SK-N-SH (cell line): ENCODE data around the gene SMAD4. TPM values are rescaled to one million over a fixed set of nuclear protein-coding genes. Genes with fewer than 3 reads are reported as not detected.

Experiments used
- CTCF ChIA-PET: fragments of 300-600, 350-600 bp; formaldehyde crosslinking; extraction: SDS; loops from one replicate; lab custom pipeline; 2021; lab: Yijun Ruan, JAX
- POLR2A ChIA-PET: fragments of 350-600 bp; sonication (Branson Sonifier 250); formaldehyde crosslinking; extraction: SDS; loops from one replicate; lab custom pipeline; 2020; ENCODE audit warnings: antibody characterized with exemption, inconsistent platforms; lab: Yijun Ruan, JAX
- DNase-seq: peaks from one replicate; pipeline ENCODE4 v3.0.0; 2012
- H2AFZ ChIP-seq: fragments of 200-600 bp; sonication (generic); 2 replicates; pipeline ENCODE4 v1.8.1; 2016; ENCODE audit warnings: antibody characterized with exemption, mild to moderate bottlenecking, low read depth
- H3F3A ChIP-seq: fragments of 200-600 bp; sonication (generic); replicated peaks from 2 replicates; pipeline ENCODE3; 2016; ENCODE audit warnings: antibody characterized with exemption, mild to moderate bottlenecking; ENCODE audit not compliant: insufficient read depth
- H3K27ac ChIP-seq, 2 experiments: fragments of 200-500 bp in 1 of 2; fragments of 200-600 bp in 1 of 2; sonication (Bioruptor generic) in 1 of 2; sonication (generic), shearing (Covaris generic) in 1 of 2; 2 replicates each; pipeline versions ENCODE4 v1.5.1 to v1.6.1; 2014 to 2016; ENCODE audit warnings: low read depth in 2 of 2, inconsistent platforms in 1 of 2, low read length in 1 of 2, mild to moderate bottlenecking in 1 of 2, mixed read lengths in 1 of 2
- H3K27me3 ChIP-seq: fragments of 200-600 bp; sonication (generic), shearing (Covaris generic); 2 replicates; pipeline ENCODE4 v1.6.1; 2016; ENCODE audit warnings: mixed run types; ENCODE audit not compliant: insufficient read depth
- H3K36me3 ChIP-seq, 2 experiments: fragments of 200-500 bp in 1 of 2; fragments of 200-600 bp in 1 of 2; sonication (Bioruptor generic) in 1 of 2; sonication (generic) in 1 of 2; replicated peaks in 1 of 2; 2 replicates each; pipeline versions ENCODE3 to v1.5.1; 2014 to 2016; ENCODE audit warnings: low read length in 1 of 2, mild to moderate bottlenecking in 1 of 2; ENCODE audit not compliant: insufficient read depth in 2 of 2, control insufficient read depth in 1 of 2
- H3K4me1 ChIP-seq, 2 experiments: fragments of 200-500 bp in 1 of 2; fragments of 200-600 bp in 1 of 2; sonication (Bioruptor generic) in 1 of 2; sonication (generic), shearing (Covaris generic) in 1 of 2; 2 replicates each; pipeline versions ENCODE4 v1.5.1 to v1.6.1; 2014 to 2016; ENCODE audit warnings: low read depth in 1 of 2, low read length in 1 of 2, mixed run types in 1 of 2; ENCODE audit not compliant: insufficient read depth in 2 of 2, control insufficient read depth in 1 of 2
- H3K4me2 ChIP-seq: fragments of 200-600 bp; sonication (generic), shearing (Covaris generic); 2 replicates; pipeline ENCODE4 v1.6.1; 2017; ENCODE audit warnings: mixed run types
- H3K4me3 ChIP-seq, 2 experiments: fragments of 200-500 bp in 1 of 2; fragments of 200-600 bp in 1 of 2; sonication (Bioruptor generic) in 1 of 2; sonication (generic), shearing (Covaris generic) in 1 of 2; 2 replicates each; pipeline versions ENCODE4 v1.5.1 to v1.8.1; 2014 to 2016; ENCODE audit warnings: low read depth in 2 of 2, inconsistent platforms in 1 of 2, low read length in 1 of 2, mild to moderate bottlenecking in 1 of 2, mixed read lengths in 1 of 2, moderate library complexity in 1 of 2
- H3K79me2 ChIP-seq: fragments of 200-600 bp; sonication (generic); 2 replicates; pipeline ENCODE4 v1.8.1; 2017; ENCODE audit warnings: mild to moderate bottlenecking; ENCODE audit not compliant: insufficient read depth
- H3K9ac ChIP-seq: fragments of 200-600 bp; sonication (generic); 2 replicates; pipeline ENCODE4 v1.6.1; 2017; ENCODE audit warnings: mixed run types
- H3K9me2 ChIP-seq: fragments of 200-600 bp; sonication (generic); 2 replicates; pipeline ENCODE4 v1.6.1; 2017; ENCODE audit warnings: mixed run types
- H3K9me3 ChIP-seq: fragments of 200-600 bp; sonication (generic); 2 replicates; pipeline ENCODE4 v1.6.1; 2017; ENCODE audit warnings: mixed run types, mild to moderate bottlenecking, moderate library complexity
- H4K20me1 ChIP-seq: fragments of 200-600 bp; sonication (generic); 2 replicates; pipeline ENCODE4 v1.6.1; 2017; ENCODE audit warnings: mild to moderate bottlenecking, mixed run types; ENCODE audit not compliant: insufficient read depth
- GABPA ChIP-seq: IDR thresholded peaks from 2 replicates; pipeline ENCODE4 v1.4.0; 2012; ENCODE audit warnings: low read depth, mild to moderate bottlenecking
- JUND ChIP-seq: IDR thresholded peaks from 2 replicates; pipeline ENCODE4 v1.4.0; 2012
- MAX ChIP-seq: IDR thresholded peaks from 2 replicates; pipeline ENCODE4 v1.4.0; 2012; ENCODE audit warnings: low read depth
- MXI1 ChIP-seq: IDR thresholded peaks from 2 replicates; pipeline ENCODE4 v1.6.1; 2012; ENCODE audit warnings: mild to moderate bottlenecking, low read depth, low read length, improper control_type of control experiment
- NFIC ChIP-seq: IDR thresholded peaks from 2 replicates; pipeline ENCODE4 v1.4.0; 2012; ENCODE audit warnings: borderline replicate concordance
- NRF1 ChIP-seq: IDR thresholded peaks from 2 replicates; pipeline ENCODE4 v1.6.1; 2012; ENCODE audit warnings: low read depth, mild to moderate bottlenecking, low read length
- PBX3 ChIP-seq: IDR thresholded peaks from 2 replicates; pipeline ENCODE4; 2012
- POLR2AphosphoS5 ChIP-seq: IDR thresholded peaks from 2 replicates; pipeline ENCODE4 v1.6.1; 2012; ENCODE audit warnings: low read depth, low read length
- RAD21 ChIP-seq: IDR thresholded peaks from 2 replicates; pipeline ENCODE4 v1.6.1; 2012; ENCODE audit warnings: mild to moderate bottlenecking, low read length
- TAF1 ChIP-seq: IDR thresholded peaks from 2 replicates; pipeline ENCODE4 v1.6.1; 2012; ENCODE audit warnings: low read depth, mild to moderate bottlenecking, low read length, moderate library complexity, borderline replicate concordance
- WGBS: methylation state at CpG from one replicate; pipeline ENCODE4 v1.1.6; 2017; ENCODE audit warnings: low lambda C conversion rate; 5-methylcytosine and 5-hydroxymethylcytosine counted together
- polyA plus RNA-seq, 3 experiments: library from polyadenylated mRNA; depleted of rRNA; stranded (reverse); fragments of >200 nt; gene quantifications; 2 replicates each; pipeline ENCODE4 v1.2.3, GENCODE V29; 2012

Gene SMAD4
- polyA plus RNA-seq (2012; rRNA removed) = 43.3 and 55.3 TPM in 2 replicates
- 42.6 and 52.9 TPM in 2 replicates for polyA plus RNA-seq (2012; cell fraction: cytosol; rRNA removed)
- polyA plus RNA-seq (2012; cell fraction: nucleus; rRNA removed) = 41.5 and 49.7 TPM in 2 replicates

DNA sequence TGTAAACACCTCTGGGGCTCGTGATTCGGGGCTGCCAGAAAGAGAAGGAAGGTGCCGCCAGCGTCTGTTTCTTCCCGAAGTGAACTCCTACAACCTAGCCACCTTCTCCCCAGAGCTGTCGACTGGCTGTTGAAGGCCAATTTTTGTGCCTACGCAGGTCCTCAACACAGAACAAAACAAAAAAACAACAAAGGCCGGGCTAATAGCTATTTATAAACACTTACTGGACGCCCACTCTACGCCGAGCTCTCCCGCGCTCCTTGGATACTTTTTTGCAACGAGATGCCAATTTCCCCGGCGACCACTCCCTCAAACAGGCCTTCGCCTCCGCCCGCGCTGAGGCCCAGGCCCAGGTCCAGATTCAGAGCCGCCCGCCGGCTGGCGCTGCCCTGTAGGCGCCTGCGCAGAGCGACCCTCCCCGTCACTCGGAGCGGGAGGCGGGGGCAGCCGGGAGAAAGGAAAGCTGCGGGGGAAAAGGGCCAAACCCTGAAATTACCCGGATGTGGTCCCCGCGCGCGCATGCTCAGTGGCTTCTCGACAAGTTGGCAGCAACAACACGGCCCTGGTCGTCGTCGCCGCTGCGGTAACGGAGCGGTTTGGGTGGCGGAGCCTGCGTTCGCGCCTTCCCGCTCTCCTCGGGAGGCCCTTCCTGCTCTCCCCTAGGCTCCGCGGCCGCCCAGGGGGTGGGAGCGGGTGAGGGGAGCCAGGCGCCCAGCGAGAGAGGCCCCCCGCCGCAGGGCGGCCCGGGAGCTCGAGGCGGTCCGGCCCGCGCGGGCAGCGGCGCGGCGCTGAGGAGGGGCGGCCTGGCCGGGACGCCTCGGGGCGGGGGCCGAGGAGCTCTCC, at the start of gene SMAD4:
Gene SMAD4, plus strand, starts transcription at position 520 of the 843 bp plus-strand sequence. CDS start 16,834 bp downstream, outside the sequence.
- peak; percentile 98 for DNase-seq
- peaks cover 6 to 17% of the 10 kb centered on the region in 2 experiments for H3K36me3 ChIP-seq
- H3K9ac ChIP-seq = peak within 1 kb of the TSS; percentile 76
- peak within 1 kb of the TSS; percentile 81 for H2AFZ ChIP-seq
- CTCF ChIA-PET = interaction anchor here (1.6 to 2.0 kb wide), 2 partner anchors 10 to 20 kb away, joined by 3 to 5 read pairs; no protein-coding TSS in a partner anchor
- peaks cover 13 to 24% of the 10 kb centered on the region in 2 experiments; a peak in 3 of 4 replicates for H3K4me1 ChIP-seq
- peaks cover 43% of the 10 kb centered on the region for H4K20me1 ChIP-seq
- peak within 1 kb of the TSS; percentile 83 for H3K4me2 ChIP-seq
- peaks cover 58% of the 10 kb centered on the region for H3K79me2 ChIP-seq
- peak within 1 kb of the TSS; percentile 84 to 97 for H3K27ac ChIP-seq
- no peaks in the 10 kb centered on the region for H3K9me2 ChIP-seq
- WGBS = 1% methylated on average over 28 of the region's 79 CpGs
- no peaks in the 10 kb centered on the region for H3K9me3 ChIP-seq
- peak; percentile 94 for TF ChIP-seq POLR2AphosphoS5
- peak; percentile 76 for TF ChIP-seq TAF1
- peak; percentile 69 for TF ChIP-seq GABPA
- no peak for TF ChIP-seq JUND
- TF ChIP-seq NRF1 = peak; percentile 95
- peak; percentile 26; the same call in 1 of the 2 replicates for TF ChIP-seq NFIC
- no peak for TF ChIP-seq PBX3
- no peak for TF ChIP-seq RAD21
- TF ChIP-seq MXI1 = peak; percentile 70; the same call in 1 of the 2 replicates
- TF ChIP-seq MAX = peak; percentile 44; the same call in 1 of the 2 replicates
- H3K4me3 ChIP-seq = peak within 1 kb of the TSS; percentile 77 to 87
- POLR2A ChIA-PET = interaction anchor here (0.6 to 2.3 kb wide), 7 partner anchors 9 to 210 kb away, joined by 3 to 11 read pairs (median 3); partner anchors contain the start of genes ELAC1, MEX3C and MRO
- peaks cover 6% of the 10 kb centered on the region for H3F3A ChIP-seq
- H3K27me3 ChIP-seq = no peaks in the 10 kb centered on the region

- Histone ChIP-seq H4K20me1 (no peaks in the 10 kb centered on the region), H3K27me3 (no peaks in the 10 kb centered on the region), H3K4me2 (no peak overlapping the region), H3K27ac (no peak overlapping the region), H3K9me2 (no peaks in the 10 kb centered on the region), H3K4me1 (0 out of 4 replicates have a peak, but pooled peaks cover 0 to under 1% of the 10 kb centered on the region in 2 experiments), H3K9ac (no peak overlapping the region), H3K9me3 (no peaks in the 10 kb centered on the region), H3K4me3 (no peak overlapping the region), H3K79me2 (no peaks in the 10 kb centered on the region; the same call in 1 of the 2 replicates), H3F3A (peaks cover 3% of the 10 kb centered on the region), H2AFZ (no peak overlapping the region), H3K36me3 (peaks cover 7 to 24% of the 10 kb centered on the region in 2 experiments)
- ChIA-PET CTCF (no interaction called here), POLR2A (no interaction called here)
- 84% methylated on average over 1 of the region's 1 CpG for WGBS
- DNase-seq = no peak
- no peak for TF ChIP-seq RAD21
Measured at GRCh38 chr18:50981381-50981780, 48.6 kb upstream of the SMAD4 start.
